HG03103 (cell line): Measurements from ENCODE around the gene POU5F1.
A peak's percentile ranks its signal among the peaks of the same experiment; 100 is the strongest.
"Not testable (repeated sequence)": the region's sequence is repeated elsewhere in the genome, so short reads cannot be mapped to it uniquely, and the experiment has no call there.

ENCODE experiments used
- ATAC-seq: cut with Tn5 transposase; IDR thresholded peaks from one replicate; pipeline ENCODE4 v1.9.1; 2021; ENCODE audit warnings: low read depth; ENCODE audit not compliant: unreplicated experiment

POU5F1 gene

GRCh38 chr6:31170600-31170881, at the start of gene POU5F1:
TSS of gene POU5F1 (minus strand) at chr6:31170682. CDS start at chr6:31170620, 62 bp downstream.
- ATAC-seq: no peak

DNA sequence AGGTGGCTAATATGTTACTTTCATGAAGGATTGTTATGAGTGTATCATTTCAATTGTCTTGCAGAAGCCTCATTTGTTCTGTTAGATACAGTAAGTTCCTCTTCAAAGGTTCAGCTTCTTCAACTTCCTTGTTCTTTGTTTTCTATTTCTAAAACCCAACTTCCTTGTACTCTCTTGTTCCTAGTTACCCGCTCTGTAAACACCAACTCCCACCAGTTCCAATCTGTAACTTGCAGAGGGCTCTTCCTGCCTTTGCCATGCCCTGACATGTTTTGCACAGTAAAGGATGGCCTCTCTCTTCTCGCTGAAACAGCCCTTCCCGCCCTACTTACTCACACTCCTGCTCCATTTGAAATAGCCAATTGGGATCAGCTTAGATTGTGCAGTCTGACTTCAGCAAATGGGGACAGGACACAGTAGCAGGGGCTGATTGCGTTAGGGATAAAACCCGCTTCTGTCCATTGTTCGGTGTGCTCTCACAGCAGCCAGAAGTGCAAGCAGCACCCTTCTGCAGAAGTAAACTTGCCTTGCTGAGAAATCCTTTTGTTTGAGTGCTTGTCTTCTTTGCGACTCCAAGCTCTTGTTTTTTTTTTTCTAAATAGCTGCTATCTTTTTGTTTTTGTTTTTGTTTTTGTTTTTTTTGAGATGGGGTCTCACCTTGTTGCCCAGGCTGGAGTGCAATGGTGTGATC, 45.9 kb upstream of the POU5F1 start:
- ATAC-seq: no peak

DNA sequence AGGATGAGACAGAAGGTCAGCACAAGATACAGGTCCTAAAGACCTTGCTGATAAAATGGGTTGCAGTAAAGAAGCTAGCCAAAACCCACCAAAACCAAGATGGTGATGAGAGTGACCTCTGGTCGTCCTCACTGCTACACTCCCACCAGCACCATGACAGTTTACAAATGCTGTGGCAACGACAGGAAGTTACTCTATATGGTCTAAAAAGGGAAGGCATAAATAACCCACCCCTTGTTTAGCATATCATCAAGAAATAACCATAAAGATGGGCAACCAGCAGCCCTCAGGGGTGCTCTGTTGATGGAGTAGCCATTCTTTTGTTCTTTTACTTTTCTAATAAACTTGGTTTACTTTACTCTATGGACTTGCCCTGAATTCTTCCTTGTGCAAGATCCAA, 44.7 kb upstream of the POU5F1 start:
- ATAC-seq: not testable (repeated sequence)

GRCh38 chr6:31214516-31214915, 44.0 kb upstream of the POU5F1 start:
- ATAC-seq: no peak

GRCh38 chr6:31210741-31211532, 40.5 kb upstream of the POU5F1 start:
- ATAC-seq: no peak

DNA sequence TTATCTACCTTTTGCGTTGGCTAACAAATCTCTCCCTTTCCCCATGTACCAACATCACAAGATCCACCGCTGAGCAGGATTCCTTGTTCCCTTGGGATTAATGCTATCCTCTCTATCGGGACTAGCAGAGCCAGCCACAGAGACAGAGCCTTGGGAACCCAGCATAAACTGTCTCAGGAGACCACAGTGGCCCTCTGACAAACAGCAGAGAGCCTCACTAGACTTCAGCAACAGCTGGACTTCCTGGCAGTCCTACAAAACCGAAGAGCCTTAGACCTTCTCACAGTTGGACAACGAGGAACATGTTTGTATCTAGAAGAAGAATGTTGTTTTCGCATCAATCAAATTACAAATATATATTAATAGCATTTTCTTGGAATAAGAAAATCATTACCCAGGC, 39.6 kb upstream of the POU5F1 start:
- ATAC-seq: no peak

- ATAC-seq: no peak
Measured at GRCh38 chr6:31209137-31209536, 38.7 kb upstream of the POU5F1 start.

DNA sequence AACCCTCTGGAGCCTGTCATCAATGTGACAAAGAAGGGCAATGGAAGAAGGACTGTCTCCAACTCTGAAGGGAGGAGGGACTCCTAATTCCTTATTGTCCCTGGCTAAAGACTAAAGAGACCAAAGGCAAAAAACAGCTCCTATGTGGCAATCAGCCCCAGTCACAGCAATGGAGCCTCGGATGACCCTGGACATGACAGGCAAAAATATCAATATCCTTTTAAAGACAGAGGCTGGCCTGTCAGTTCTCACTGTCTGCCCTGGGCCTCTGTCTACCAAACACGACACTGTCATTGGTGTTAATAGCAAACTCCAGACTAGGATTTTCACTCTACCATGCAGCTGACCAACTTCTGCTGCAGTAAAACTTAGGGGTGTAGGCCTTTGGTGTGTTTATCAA, 38.0 kb upstream of the POU5F1 start:
- no peak for ATAC-seq

- ATAC-seq: no peak
Measured at GRCh38 chr6:31205638-31206037, 35.2 kb upstream of the POU5F1 start.

GRCh38 chr6:31204751-31205145, 34.3 kb upstream of the POU5F1 start:
- ATAC-seq: no peak

DNA sequence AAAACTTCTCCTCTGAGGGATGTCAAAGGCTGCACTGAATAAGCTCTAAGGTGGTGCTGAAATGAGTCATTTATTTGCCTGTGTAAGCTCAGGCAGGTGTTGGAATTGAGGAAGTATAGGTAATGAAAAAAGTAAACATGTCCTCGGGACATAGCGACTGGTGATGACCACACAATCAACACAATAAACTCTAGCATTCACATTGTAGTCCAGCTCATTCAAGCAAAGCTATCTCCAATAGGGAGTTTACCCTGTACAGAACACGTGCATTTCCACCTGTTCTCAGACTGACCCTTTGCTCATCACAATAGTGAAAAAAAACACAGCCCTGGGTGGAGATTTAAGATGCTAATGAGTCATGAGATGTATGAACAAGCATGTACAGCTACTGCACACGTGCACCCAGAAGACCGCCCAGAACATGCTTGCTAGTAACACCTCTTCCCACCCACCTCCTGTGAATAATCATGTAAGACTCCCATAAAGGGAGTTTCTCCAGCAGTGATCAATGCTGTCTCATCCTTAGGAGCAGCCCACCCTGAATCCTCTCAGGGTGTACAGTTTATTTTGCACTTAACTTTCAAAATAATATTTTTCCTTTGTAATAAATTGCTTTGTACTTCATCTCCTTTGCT, 33.0 kb upstream of the POU5F1 start:
- peak; percentile 48 for ATAC-seq

DNA sequence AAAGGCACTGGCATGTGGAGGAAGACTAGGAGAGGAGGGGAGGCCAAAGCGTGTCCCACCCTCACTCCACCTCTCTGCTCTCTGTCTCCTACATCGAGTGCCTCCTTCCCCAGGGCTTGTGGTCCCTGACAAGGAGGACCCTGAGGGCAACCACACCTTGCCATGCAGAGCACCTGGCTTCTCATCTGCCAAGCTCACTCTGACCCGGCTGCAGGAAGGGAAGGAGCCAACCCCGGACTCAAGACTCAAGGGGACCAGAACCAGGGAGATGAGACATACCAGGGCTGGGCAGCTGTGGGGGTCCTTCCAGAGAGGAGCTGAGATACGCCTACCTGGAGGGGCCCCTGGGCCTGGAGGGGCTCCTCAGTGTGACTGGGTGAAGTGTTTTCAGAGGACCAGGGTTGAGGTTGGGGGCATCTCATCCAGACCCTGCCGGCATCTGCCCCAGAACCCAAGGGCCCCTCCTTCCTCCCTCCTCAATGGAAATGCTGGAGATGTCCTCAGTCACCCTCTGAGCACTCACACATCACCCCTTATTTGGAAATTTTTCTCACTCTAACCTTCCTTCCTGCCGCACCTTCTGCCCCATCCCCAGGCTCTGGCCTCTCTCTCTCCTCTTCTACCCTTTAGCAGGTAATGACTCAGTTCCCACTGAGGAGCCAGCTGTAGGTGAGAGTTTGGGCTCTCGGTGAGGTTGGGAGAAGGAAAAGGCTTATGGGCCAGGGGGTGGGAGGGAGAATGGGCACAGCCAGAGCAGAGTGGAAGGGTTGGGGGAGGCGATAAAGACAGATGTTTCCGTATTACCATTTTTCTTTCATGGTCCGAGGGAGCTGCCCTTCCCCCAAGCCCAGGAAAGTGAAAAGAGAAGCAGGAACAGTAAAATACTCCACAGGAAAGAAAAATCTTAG, 32.0 kb upstream of the POU5F1 start:
- no peak for ATAC-seq

DNA sequence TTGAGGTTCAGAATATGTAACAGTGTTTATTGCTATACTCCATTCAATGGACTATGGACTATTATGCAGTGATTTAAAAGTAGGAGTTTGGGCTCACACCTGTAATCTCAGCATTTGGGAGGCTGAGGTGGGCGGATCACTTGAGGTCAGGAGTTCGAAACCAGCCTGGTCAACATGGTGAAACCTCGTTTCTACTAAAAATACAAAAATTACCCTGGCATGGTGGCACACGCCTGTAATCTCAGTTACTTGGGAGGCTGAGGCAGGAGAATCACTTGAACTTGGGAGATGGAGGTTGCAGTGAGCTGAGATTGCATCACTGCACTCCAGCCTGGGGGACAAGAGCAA, 28.6 kb upstream of the POU5F1 start:
- ATAC-seq: not testable (repeated sequence)

DNA sequence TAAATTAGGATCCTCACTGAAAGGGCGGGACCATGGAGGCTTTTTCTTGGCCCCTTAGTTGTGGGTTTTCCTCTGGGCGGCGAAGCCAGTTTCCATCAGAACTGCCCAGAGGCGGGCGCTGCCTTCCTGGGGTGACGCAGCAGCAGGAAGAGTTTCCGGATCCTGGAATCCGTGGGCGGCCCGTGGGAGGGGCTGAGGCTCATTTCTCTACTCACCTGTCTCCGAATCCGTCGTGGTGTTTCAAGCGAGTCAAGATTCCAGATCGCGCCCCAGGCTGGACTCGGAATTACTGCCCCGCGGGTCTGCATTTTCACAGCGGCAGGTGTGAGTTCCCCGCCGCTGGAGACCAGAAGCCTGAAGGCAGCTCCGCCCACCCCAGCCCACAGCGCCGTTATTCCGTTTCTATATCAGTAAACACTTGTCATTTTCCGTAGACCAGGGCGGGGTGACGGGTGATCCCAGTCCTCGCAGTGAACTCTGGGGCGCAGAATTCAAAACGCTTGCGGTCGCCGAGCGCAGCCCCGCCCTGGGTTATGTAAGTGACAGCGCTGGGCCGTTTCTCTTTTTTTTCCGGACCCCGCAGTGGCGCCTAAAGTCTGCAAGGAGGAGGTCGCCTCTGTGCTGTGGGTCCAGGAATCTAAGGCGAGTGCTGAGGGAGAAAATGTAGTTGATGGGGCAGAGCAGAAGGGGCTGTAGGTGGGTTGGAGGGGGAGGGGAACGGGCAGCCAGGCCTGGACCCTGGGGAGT, 27.2 kb upstream of the POU5F1 start:
- peak; percentile 53 for ATAC-seq

GRCh38 chr6:31196251-31197022, 26.0 kb upstream of the POU5F1 start:
- ATAC-seq: not testable (repeated sequence)

DNA sequence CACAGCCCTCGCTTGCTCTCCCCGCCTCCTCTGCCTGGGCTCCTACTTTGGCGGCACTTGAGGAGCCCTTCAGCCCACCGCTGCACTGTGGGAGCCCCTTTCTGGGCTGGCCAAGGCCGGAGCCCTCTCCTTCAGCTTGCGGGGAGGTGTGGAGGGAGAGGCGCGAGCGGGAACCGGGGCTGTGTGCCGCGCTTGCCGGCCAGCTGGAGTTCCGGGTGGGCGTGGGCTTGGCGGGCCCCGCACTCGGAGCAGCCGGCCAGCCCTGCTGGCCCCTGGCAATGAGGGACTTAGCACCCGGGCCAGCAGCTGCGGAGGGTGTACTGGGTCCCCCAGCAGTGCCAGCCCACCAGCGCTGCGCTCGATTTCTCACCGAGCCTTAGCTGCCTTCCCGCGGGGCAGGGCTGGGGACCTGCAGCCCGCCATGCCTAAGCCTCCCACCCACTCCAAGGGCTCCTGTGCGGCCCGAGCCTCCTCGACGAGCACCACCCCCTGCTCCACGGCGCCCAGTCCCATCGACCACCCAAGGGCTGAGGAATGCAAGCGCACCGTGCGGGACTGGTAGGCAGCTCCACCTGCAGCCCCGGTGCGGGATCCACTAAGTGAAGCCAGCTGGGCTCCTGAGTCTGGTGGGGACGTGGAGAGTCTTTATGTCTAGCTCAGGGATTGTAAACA, 25.0 kb upstream of the POU5F1 start:
- not testable (repeated sequence) for ATAC-seq

DNA sequence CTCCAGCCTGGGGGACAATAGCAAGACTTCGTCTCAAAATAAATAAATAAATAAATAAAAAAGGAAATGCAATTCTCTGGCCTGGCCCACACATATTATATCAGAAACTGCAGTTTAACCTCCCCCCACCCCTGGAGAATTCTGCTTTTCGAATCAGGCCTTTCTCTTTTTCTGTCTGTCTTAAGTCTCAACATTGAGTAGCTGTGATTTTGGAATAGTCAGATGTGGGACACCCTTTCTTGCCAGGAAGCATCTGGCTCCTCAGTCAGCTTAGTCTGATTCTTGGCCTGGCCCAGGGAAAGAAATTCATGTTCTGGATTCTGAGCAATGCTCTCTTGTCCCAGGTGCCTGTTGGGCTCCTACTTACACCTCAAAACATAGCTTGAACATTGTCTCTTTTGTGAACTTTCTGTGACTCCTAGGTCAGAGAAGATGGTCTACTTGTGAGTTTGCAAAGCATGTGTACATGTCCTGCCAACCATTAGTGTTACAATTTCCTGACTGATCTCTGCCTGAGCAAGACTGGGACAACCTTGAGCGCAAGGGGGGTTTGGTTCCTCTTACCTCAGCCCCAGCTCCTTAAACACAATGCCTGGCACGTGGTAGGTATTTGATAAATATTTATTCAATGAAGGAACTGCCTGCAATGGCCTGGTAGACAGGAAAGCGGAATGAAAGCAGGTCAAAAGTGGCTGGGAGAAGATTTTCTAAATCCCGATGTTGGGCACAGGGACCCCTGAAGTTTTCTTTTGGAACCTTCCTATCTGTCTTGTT, 23.8 kb upstream of the POU5F1 start:
- ATAC-seq: no peak

DNA sequence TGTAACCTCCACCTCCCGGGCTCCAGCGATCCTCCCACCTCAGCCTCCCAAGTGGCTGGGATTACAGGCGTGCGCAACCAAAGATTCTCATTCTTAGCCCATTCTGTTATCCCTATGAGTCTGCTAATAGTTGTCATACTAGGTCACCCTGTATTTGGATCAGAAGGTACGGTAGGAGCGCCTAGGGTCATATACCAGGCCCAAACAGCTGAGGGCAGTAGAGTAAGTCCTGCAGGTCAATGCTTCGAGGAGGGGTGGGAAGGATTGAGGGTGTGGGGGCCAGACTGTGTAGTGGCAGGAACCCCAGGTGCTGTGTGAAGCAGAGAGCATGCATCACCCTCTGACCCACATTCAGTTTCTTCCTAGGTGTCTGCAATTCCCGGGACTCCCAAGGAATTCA, 22.7 kb upstream of the POU5F1 start:
- ATAC-seq: no peak
